Breast epithelium (tissue), 4 donors: ENCODE results near the gene MVP. TPM values are rescaled to one million over a fixed set of nuclear protein-coding genes. Genes with fewer than 3 reads are reported as not detected.

Experiments
- DNase-seq, 2 donors: peaks; one replicate each; pipeline ENCODE4 v3.0.0-alpha.2; 2019; ENCODE audit warnings: low spot score in 2 of 2
- H3K27ac ChIP-seq, 2 donors: fragments of 200-600 bp; sonication (generic) in 1 of 2; one replicate each; pipeline ENCODE4 v1.5.1; 2016 to 2019; ENCODE audit warnings: mild to moderate bottlenecking in 1 of 2
- H3K27me3 ChIP-seq, 2 donors: fragments of 200-600 bp; sonication (generic) in 1 of 2; one replicate each; pipeline versions ENCODE4 v1.5.1 to v1.6.0; 2017 to 2019; ENCODE audit warnings: control low read depth in 1 of 2, mild to moderate bottlenecking in 1 of 2
- H3K36me3 ChIP-seq: fragments of 200-600 bp; one replicate; pipeline ENCODE4 v1.5.1; 2019
- H3K4me1 ChIP-seq, 2 donors: fragments of 200-600 bp; sonication (generic); one replicate each; pipeline ENCODE4 v1.5.1; 2016 to 2019; ENCODE audit warnings: control low read depth in 1 of 2
- H3K4me3 ChIP-seq, 3 donors: fragments of 200-600 bp; sonication (generic); 1 replicate in 2 of 3; 2 replicates in 1 of 3; pipeline ENCODE4 v1.5.1; 2016 to 2019; ENCODE audit warnings: mild to moderate bottlenecking in 3 of 3, moderate library complexity in 2 of 3
- H3K9me3 ChIP-seq, 2 donors: fragments of 200-600 bp; sonication (generic) in 1 of 2; one replicate each; pipeline ENCODE4 v1.5.1; 2016 to 2019; ENCODE audit warnings: control low read depth in 1 of 2
- POLR2A ChIP-seq: fragments of 450-650 bp; IDR thresholded peaks from one replicate; pipeline ENCODE4 v1.6.1; 2016; ENCODE audit warnings: antibody characterized with exemption, mild to moderate bottlenecking, moderate library complexity
- POLR2AphosphoS5 ChIP-seq, 3 donors: sonication (generic); formaldehyde crosslinking; IDR thresholded peaks; one replicate each; pipeline ENCODE4 v1.6.1; 2017; ENCODE audit warnings: antibody characterized with exemption in 3 of 3
- intact Hi-C: fragments of 100-400 bp; cut with DNase I; formaldehyde crosslinking; loops from one replicate; pipeline ENCODE4 v1.15.1; 2023; ENCODE audit warnings: low total_unique reads
- total RNA-seq, 3 donors: library from RNA; depleted of rRNA; stranded (reverse); fragments of >200 nt; gene quantifications; one replicate each; pipeline ENCODE4 v1.1.0, GENCODE V29; 2016
- TF ChIP-seq, protein P1 (sequence below), 3 donors: fragments of 450-650 bp; IDR thresholded peaks; one replicate each; pipeline ENCODE4 v1.5.1; 2016 to 2017; ENCODE audit warnings: antibody characterized with exemption in 3 of 3, mild to moderate bottlenecking in 3 of 3, moderate library complexity in 3 of 3

Gene MVP
- total RNA-seq, 3 donors from 2014 or later: 78.1 to 132 (median 99.7) TPM

GRCh38 chr16:29858974-29859373 lies 38.7 kb downstream of the MVP start:
- Histone ChIP-seq H3K4me3 (no peak overlapping the region), H3K27ac (peak overlapping the region in 1 of 2 donors; percentile 39), H3K36me3 (no peaks in the 10 kb centered on the region), H3K4me1 (peaks cover 3 to 10% of the 10 kb centered on the region in 2 donors), H3K9me3 (no peaks in the 10 kb centered on the region), H3K27me3 (no peaks in the 10 kb centered on the region)
- DNase-seq: no peak
- TF ChIP-seq, protein P1, sequence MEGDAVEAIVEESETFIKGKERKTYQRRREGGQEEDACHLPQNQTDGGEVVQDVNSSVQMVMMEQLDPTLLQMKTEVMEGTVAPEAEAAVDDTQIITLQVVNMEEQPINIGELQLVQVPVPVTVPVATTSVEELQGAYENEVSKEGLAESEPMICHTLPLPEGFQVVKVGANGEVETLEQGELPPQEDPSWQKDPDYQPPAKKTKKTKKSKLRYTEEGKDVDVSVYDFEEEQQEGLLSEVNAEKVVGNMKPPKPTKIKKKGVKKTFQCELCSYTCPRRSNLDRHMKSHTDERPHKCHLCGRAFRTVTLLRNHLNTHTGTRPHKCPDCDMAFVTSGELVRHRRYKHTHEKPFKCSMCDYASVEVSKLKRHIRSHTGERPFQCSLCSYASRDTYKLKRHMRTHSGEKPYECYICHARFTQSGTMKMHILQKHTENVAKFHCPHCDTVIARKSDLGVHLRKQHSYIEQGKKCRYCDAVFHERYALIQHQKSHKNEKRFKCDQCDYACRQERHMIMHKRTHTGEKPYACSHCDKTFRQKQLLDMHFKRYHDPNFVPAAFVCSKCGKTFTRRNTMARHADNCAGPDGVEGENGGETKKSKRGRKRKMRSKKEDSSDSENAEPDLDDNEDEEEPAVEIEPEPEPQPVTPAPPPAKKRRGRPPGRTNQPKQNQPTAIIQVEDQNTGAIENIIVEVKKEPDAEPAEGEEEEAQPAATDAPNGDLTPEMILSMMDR (IDR thresholded peaks at IDR 0.05): no peak
- no peak for TF ChIP-seq POLR2A
- TF ChIP-seq POLR2AphosphoS5 (IDR thresholded peaks at IDR 0.05): no peak
- intact Hi-C loops: no loop called here

- TF ChIP-seq, protein P1 (IDR thresholded peaks at IDR 0.05): no peak
- H3K4me3 ChIP-seq: no peak overlapping the region
- no peaks in the 10 kb centered on the region for H3K27me3 ChIP-seq
- no peaks in the 10 kb centered on the region for H3K36me3 ChIP-seq
- H3K9me3 ChIP-seq: no peaks in the 10 kb centered on the region
- no peak for DNase-seq
- intact Hi-C loops: loop anchor here (10.0 kb wide), 2 partner anchors 55 to 155 kb away; partner anchors contain the start of genes DOC2A and MAZ
- peak overlapping the region; percentile 13 to 20 for H3K27ac ChIP-seq
- H3K4me1 ChIP-seq: peaks cover 3 to 10% of the 10 kb centered on the region in 2 donors
Measured at GRCh38 chr16:29860218-29860617, 40.0 kb downstream of the MVP start.

DNA sequence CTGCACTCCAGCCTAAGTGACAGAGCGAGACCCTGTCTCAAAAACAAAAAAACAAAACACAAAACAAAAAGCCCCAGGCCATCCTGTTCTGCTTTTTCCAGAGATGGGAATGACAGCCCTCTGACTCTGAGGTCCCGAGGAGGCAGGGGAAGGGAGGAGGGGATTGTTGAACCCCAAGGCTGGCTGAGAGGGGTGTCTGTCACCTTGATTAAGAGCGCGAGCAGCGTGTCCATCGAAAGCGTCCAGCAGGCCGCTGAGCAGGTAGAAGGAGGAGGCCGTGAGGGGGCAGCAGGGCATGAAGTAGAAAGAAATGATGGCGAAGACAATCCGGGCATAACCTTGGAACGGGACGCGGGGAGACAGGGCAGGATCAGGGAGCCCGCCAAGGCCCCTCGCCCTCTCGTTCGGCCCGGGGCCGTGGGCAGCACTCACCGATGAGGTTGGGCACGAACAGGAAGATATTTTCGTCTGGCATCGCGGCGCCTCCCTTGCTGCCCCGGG lies 42.2 kb downstream of the MVP start:
- intact Hi-C loops: loop anchor here (10.0 kb wide), 2 partner anchors 58 to 152 kb away; partner anchors contain the start of genes DOC2A and MAZ
- Histone ChIP-seq H3K36me3 (no peaks in the 10 kb centered on the region), H3K27ac (peak overlapping the region; percentile 90 to 92), H3K9me3 (no peaks in the 10 kb centered on the region), H3K27me3 (no peaks in the 10 kb centered on the region), H3K4me1 (peaks cover 3 to 10% of the 10 kb centered on the region in 2 donors), H3K4me3 (peak overlapping the region; percentile 68 to 97 (median 95))
- TF ChIP-seq, protein P1 (IDR thresholded peaks at IDR 0.05): no peak
- TF ChIP-seq POLR2AphosphoS5 (IDR thresholded peaks at IDR 0.05): no peak
- TF ChIP-seq POLR2A: no peak
- no peak for DNase-seq

- Histone ChIP-seq H3K27ac (peak within 1 kb of the TSS; percentile 90 to 92), H3K9me3 (no peaks in the 10 kb centered on the region), H3K27me3 (no peaks in the 10 kb centered on the region), H3K4me3 (peak within 1 kb of the TSS; percentile 68 to 97 (median 95)), H3K4me1 (peaks cover 3 to 10% of the 10 kb centered on the region in 2 donors), H3K36me3 (no peaks in the 10 kb centered on the region)
- intact Hi-C loops: loop anchor here (10.0 kb wide), 2 partner anchors 58 to 152 kb away; partner anchors contain the start of genes DOC2A and MAZ
- TF ChIP-seq POLR2A: no peak
- TF ChIP-seq POLR2AphosphoS5 (IDR thresholded peaks at IDR 0.05): peak; percentile 73 to 91 (median 78)
- TF ChIP-seq, protein P1 (IDR thresholded peaks at IDR 0.05): peak; percentile 79 to 83 (median 81)
- peak; percentile 87 to 89 for DNase-seq
Measured at GRCh38 chr16:29862884-29863668, 42.8 kb downstream of the MVP start, which contains the start of gene CDIPT. Gene CDIPT (minus strand): TSS chr16:29863226. CDS start chr16:29862857, 369 bp downstream.

DNA sequence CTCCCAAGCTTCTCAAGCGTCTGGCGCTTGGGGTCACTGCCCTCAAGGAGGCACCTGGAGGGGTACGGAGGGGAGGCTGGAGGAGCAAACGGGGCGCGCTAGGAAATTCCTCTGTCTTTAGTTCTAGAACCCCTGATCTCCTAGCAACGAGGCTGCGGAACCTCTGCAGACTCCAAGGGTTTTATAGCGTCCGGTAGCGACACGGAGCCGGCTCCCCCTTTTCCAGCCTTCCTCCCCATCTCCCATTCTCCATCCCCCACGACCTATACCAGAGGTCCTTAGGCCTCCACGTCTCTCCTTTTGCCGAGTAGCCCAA lies 43.4 kb downstream of the MVP start:
- H3K27ac ChIP-seq: peak overlapping the region in 1 of 2 donors; percentile 92
- intact Hi-C loops: loop anchor here (10.0 kb wide), 2 partner anchors 59 to 151 kb away; partner anchors contain the start of genes DOC2A and MAZ
- H3K4me1 ChIP-seq: peaks cover 3 to 10% of the 10 kb centered on the region in 2 donors
- H3K9me3 ChIP-seq: no peaks in the 10 kb centered on the region
- no peak for TF ChIP-seq POLR2A
- TF ChIP-seq, protein P1 (IDR thresholded peaks at IDR 0.05): peak in 1 of 3 donors; percentile 30
- H3K4me3 ChIP-seq: peak overlapping the region in 2 of 3 donors; percentile 68 to 95
- H3K27me3 ChIP-seq: no peaks in the 10 kb centered on the region
- DNase-seq: no peak
- H3K36me3 ChIP-seq: no peaks in the 10 kb centered on the region
